Hematopoietic multipotent progenitor cell treated with erythropoietin and hydrocortisone succinate and interleukin-3 and kit ligand, for 15 days (in vitro differentiated cells): ENCODE data around the gene ARG1.
"Not testable (repeated sequence)": the region's sequence is repeated elsewhere in the genome, so short reads cannot be mapped to it uniquely, and the experiment has no call there.

Source experiments
- DNase-seq: peaks from one replicate; pipeline ENCODE4 v3.0.0-alpha.2; 2015; ENCODE audit warnings: low spot score

ARG1 gene

DNA sequence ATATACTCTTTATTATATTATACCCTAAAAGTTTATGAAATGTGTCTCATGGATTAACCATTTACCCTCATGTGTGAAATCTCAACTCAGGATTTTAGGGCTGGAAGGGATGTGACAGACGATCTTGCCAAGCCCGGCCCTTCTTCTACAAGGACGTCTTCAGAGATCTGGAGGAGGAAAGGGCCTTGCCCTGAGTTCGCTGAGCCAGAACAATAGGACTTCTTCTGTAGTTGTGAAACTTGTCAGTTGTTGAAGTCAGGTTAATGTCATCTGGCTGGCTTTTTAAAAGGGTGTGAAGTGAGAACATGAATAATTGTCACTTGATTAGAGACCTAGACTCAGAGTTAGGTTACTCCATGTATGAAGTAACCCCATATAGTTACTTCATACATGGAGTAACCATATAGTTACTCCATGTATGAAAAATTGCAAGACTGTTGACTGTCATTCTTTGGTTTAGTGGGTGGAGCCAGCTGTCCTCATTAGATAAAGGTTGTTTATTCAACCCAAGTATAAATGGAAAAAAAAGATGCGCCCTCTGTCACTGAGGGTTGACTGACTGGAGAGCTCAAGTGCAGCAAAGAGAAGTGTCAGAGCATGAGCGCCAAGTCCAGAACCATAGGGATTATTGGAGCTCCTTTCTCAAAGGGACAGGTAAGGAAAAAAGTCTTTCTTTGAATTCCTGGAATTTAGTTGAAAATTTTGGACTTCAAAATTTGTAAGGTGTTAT lies at the start of gene ARG1:
TSS of gene ARG1 (plus strand) at position 541 of the 730 bp plus-strand sequence. CDS start at position 598, 57 bp downstream.
- DNase-seq: peak; percentile 64

DNA sequence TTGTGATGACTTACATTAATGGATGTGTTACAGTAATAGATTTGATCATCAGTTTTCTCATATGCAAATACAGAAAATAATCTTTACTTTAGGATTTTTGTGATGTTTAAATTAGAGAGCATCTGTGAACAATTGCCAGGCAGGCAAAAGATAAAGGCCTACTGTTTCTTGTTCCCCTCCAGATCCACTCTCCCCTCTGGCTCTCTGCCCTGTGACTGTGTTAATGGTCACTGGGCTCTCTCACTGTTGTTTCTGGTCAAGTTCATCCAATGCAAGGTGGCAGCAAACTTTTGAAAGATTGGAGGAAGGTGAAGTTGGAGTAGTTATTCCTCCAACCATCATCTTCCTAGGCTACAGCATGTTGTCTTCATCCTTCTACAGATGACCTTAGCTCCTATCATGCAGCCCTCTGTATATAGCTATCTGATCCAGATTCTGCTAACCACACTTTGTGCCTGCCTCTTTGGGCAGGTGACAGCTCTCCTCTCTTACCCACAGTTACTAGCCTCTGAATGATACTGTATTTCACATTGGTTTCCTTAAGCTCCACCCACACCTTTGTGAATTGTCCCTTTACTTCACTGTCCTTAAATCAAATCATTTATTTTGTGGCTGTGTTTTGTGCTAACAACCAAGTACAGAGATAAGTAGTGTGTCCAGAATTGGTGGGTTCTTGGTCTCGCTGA lies 48.9 kb upstream of the ARG1 start:
- DNase-seq: no peak

DNA sequence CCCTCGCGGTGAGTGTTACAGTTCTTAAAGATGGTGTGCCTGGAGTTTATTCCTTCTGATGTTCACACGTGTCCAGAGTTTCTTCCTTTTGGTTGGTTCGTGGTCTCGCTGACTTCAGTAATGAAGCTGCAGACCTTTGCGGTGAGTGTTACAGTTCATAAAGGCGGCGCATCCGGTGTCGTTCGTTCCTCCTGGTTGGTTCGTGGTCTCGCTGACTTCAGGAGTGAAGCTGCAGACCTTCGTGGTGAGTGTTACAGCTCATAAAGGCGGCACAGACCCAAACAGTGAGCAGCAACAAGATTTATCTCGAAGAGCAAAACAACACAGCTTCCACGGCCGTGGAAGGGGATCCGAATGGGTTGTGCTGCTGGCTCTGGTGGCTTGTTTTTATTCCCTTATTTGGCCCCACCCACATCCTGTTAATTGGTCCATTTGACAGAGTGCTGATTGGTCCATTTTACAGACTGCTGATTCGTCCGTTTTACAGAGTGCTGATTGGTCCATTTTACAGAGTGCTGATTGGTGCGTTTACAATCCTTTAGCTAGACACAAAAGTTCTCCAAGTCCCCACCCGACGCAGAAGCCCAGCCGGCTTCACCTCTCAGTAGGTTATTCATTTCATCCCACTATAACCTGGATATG lies 48.2 kb upstream of the ARG1 start:
- no peak for DNase-seq

DNA sequence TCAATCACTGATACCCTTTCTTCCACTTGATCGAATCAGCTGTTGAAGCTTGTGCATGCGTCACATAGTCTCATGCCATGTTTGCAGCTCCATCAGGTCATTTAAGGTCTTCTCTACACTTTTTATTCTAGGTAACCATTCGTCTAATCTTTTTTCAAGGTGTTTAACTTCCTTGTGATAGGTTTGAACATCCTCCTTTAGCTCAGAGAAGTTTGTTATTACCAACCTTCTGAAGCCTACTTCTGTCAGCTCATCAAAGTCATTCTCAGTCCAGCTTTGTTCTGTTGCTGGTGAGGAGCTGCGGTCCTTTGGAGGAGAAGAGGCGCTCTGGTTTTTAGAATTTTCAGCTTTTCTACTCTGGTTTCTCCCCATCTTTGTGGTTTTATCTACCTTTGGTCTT lies 42.1 kb upstream of the ARG1 start:
- DNase-seq: not testable (repeated sequence)

DNA sequence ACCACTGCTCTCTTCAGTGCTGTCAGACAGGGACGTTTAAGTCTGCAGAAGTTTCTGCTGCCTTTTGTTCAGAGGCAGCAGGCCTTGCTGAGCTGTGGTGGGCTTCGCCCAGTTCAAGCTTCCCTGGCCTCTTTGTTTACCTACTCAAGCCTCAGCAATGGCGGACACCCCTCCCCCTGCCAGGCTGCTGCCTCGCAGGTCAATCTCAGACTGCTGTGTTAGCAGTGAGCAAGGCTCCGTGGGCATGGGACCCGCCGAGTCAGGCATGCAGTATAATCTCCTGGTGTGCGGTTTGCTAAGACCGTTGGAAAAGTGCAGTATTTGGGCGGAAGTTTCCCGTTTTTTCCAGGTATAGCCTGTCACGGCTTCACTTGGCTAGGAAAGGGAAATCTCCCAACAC lies 41.3 kb upstream of the ARG1 start:
- not testable (repeated sequence) for DNase-seq

DNA sequence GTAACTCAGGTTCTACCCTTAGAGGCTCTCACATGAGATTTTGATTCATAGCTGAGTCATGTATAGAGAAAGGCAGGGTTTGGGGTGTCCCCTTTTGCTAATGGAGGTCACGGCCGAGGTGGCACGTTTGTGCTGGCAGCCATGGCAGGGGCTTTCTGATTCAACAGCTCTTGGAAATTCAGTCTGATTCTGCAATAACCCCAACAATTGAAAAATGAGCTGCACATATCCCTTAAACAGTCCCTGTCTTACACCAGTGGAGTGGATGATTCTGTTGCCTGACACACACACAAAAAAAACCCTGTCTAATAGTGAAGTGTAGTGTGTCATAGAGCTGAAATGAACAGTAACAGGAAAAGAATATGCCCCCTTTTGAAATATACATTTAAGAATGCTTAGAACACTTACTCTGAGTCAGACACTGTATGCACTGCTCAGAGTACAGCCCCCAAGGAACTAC lies 40.4 kb upstream of the ARG1 start:
- no peak for DNase-seq

DNA sequence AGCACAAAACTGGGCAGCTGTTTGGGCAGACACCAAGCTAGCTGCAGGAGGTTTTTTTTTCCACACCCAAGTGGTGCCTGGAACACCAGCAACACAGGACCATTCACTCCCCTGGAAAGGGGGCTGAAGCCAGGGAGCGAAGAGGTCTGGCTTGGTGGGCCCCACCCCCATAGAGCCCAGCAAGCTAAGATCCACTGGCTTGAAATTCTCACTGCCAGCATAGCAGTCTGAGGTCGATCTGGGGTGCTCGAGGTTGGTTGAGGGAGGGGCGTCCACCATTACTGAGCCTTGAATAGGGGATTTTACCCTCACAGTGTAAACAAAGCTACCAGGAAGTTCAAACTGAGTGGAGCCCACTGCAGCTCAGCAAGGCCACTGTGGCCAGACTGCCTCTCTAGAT lies 34.4 kb upstream of the ARG1 start:
- not testable (repeated sequence) for DNase-seq

DNA sequence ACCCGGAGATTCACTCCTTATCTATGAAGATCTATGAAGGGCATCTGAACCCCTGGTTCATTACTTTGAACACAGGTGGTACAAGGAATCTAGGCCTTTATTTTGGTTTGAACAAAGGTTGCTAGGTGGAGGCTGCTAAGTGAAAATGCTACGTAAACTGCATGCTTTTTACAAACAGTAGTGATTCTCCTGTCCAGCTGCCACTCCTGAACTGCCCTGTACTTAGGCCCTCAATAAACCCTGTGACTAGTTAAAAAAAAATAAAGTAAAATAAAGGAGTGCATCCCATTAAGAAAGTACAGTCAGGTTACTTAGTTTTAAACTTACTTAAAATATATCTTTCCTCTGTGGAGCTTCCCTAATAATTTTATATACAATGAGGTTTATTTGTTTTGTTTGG lies 27.7 kb upstream of the ARG1 start:
- no peak for DNase-seq

DNA sequence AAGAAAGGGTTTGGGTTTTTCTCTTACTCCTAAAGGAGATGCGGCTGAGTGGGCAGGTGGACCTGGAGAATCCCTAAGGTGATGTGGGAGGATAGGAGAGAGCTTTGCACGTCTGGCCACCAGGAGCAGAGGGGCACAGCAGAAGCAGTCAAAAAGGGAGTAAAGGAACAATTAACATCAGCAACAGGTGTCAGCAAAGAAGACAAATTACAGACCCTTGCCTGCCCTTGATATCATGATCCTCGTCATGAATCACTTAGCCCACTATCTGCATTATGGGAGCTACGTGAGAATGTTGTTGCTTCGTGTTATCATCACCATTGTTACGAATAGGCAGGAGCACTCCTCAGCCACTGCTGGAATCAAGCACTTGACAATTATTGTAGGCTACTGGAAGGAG lies 25.5 kb upstream of the ARG1 start:
- no peak for DNase-seq

DNA sequence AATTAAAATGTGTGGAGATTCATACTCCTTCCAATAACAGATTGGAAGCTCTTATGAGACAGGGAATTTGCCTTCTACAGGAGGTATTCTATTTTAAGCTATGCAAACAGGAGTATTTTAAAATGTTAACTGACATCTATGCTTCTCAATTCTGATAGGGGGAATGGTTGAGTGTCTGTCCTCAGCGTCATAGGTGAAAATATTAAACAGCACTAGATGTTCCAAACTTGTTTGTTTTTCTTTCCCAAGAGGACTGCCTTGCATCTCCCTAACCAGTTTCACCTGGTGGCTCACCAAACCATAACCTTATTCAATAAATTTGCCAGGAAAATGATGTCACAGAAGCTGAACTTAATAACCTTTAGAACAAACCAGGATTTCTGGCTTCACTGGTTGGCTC lies 24.6 kb upstream of the ARG1 start:
- DNase-seq: no peak

DNA sequence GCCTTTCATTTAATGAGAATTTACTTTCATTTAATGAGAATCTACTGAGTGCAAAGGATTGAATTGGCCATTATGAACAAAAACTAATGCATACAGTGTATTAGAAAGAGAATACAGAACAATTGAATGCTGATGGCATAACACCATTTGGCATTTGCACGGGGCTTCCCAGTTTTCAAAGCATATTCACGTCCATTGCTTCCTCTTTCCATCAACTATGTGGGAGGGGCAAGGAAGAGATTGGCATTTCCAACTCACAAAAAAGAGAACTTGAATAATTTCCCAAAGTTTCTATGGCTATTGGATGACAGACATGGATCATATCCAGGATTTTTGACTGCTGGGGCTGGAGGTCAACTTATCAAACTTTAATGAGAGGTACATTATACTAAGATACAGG lies 23.2 kb upstream of the ARG1 start:
- no peak for DNase-seq

DNA sequence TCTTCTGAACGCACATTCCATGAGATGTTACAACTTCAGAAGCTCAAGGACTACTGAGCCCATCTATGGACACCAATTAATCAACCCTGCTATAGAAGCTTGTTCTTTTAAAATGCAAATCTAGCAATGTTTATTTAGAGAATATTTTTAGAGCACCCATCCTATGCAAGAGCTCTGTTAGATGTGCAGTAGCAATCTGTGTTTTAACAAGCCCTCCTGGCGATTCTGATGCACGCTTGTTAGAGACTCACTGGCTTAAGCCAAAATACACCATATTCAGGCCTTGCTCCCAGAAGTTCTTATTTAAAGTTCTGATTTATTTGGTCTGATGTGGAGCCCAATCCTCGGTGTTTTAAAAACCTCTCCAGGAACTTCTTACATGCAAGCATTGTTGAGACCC lies 21.1 kb upstream of the ARG1 start:
- DNase-seq: no peak

DNA sequence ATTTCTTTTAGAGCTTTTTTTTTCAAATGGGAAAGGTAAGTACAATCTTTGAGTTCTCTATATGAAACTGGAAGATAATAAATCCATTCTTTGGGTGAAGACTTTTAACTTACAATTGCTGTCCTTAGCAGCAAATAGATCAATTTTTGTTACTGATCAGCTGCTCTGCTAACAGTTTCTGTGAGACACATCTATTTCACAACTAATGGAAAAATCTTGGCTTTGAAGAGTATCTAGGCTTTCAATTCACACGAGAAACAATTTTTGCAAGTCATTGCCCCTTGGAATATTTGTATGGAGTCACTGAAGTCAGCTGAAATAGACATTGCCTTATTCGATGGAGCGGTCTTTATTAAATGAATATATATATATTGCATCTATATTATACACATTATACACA lies 20.5 kb upstream of the ARG1 start:
- no peak for DNase-seq

DNA sequence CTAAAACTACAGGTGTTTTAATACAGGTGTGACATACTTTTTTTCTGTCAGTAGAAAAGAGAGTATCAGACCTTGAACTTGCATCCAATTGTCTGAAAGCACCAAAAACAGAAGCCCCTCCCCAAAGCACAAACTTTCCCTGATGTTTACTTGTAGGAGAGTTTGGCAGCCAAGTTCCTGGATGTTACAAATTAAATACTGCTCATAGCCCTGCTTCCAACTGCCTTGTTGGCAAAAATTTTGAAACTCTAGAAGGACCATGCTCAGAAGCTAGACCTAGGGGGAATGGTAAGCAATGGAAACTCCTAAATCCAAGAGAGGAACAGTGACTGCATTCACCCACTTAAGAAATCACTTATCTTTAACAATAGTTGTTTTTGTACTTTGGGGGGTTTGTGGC lies 17.0 kb upstream of the ARG1 start:
- DNase-seq: no peak

DNA sequence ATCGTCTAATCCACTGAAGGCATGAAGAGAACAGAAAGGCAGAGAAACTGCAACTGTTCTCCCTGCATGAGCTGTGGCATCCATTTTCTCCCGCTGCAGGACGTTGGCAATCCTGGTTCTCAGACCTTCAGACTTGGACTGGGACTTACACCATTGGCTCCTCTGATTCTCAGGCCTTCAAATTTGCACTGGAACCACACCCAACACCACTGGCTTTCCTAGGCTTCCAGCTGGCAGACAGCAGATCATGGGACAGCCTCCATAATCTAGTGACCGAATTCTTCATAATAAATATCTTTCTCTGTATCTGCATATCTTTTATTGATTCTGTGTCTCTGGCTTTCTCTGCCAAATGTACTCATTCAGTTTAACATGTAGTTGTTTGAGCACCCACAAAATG lies 14.1 kb upstream of the ARG1 start:
- DNase-seq: no peak

DNA sequence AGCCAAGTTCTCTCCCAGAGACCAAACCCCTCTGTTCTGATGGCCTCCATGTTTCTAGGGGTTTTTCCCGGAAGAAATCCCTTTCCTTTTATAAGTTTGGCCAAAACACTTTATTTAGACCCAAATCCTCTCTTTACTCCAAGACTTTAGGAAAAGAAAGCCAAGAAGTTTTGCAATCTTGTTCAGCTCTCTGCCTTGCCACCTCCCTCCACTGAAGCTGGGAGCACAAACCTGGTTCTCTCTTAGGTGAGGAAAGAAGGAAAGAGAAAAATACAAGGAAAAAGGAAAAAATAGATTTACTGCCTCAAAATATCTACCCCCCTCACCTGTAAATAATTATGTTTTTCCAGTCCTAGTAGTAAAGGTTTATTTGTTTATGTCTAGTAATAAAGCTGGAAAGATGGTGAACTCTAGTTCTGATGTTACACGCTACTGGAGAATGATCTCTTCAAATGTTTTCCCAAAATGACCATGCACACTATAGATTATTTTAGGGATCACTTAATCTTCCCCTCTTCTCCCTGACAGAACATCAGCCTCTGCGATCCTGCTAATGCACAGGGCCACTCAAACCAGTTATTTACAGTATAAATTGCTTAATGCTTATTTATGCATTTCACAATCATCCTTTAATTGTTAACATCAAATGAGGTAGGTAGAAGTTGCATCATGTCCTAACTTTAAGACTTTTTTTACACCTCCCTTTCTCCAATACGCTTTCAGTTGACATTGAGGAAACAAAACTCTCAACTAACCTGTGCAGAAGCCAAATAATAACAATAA lies 10.9 kb upstream of the ARG1 start:
- no peak for DNase-seq

DNA sequence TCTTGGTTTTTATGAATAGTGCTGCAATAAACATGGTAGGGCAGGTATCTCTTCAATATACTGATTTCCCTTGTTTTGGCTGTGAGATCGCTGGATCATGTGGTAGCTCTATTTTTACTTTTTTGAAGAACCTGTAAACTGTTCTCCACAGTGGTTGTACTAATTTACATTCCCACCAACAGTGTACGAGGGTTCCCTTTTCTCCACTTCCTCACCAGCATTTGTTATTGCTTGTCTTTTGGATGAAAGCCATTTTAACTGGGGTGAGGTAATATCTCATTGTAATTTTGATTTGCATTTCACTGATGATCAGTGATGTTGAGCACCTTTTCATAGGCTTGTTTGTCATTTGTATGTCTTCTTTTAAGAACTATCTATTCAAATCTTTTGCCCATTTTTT lies 8.0 kb upstream of the ARG1 start:
- DNase-seq: no peak

DNA sequence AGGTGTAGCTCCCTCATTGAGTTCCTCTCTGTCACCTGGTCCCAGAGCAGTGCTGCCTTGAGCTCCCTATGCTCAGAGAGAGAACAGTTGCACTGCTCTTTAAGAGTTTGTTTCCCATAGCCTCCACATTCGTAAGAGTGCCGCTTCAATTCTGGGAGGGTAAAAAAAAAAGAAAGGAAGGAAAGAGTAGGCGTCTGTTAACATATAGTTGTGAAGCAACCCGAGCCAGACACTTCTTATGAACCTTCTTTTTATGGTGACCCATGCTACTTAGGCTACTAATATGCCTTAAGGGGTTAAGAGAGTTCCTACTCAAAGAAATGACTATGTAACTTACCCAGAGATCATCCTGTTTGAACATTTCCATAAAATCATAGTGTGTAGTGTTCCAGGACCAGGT lies 4.3 kb upstream of the ARG1 start:
- no peak for DNase-seq

DNA sequence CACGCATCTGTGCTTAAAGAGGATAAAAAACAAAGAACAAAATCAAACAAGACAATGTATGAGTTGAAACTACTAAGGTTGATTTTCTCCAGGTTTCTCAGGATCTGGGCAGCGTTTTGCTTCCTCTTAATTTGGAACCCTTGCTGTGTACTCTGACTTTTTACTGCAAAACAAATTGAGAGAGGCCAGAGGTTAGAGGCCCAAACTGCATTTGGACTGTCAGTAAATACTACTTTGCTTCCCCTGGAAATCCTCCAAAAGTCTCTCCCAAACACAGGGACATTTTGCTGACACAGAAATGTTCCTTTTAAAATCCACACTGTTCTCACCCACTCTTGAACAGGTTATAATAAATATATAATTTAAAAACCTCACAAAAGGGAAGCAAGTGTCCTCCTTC lies 1.1 kb downstream of the ARG1 start:
- no peak for DNase-seq

DNA sequence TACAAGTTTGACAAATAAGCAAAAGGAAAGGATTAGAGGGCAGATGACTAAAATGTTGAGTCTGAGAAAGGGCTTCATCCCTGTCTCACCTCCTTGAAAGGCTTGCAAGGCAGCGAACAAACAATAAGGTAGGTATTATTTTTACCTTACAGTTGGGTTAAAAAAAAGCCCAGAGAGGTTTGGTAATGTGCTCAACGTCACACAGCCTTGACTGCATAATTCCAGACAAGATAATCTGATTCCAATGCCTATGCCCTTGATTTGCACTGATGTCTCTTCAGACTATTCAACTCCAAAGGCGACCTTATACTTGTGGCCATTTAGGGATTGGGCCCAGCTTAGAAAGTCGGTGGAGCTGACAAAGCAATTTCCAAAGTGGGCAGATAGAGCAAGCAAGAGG lies 1.7 kb downstream of the ARG1 start:
- no peak for DNase-seq

DNA sequence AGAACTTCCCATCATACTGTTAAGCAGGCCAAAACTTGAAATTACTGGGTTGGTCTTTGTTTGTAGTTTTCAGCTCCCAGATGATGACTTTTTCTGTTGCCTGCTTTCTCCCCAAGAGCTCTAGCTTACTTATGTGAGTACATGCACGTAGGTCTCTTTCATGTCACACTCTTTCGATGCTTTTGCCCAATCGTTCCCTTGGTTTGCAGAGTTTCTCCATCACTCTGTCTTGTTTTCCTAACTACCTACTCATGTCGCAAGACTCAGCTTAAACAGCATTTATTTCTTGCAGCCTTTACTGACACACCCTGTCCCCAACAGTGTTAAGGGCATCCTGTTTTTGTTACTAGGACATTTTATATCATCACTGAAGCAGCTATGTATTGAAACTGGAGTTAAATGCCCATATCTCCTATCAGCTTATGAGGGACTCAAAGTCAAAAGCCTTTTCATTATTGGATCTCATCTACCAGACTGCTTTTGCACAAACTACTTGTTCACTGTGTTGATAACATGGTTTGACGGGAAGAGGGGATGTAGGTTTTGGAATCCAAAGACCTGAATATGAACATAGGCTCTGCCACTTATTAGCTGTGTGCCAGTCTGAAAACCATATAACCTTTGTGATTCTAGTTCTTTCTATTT lies 2.9 kb downstream of the ARG1 start:
- DNase-seq: no peak

DNA sequence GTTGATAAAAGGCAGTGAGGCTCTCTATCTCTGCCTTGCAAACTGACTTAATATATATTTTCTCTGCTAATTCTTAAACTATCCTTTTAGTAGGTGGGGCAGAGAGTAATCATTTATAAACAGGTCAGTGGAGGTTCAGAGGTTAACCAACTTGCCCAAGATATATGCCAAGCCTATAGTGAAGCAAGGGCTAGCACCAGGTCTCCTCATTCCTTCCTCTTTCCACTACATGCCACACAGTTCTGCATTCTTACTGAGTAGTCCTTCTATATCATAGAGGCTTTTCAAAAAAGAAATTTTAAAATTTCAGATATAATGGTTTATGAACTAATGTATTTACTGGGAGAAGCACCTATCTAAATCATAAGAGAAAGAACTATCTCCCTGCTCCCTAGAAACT lies 8.5 kb downstream of the ARG1 start:
- DNase-seq: no peak
